ENCODE measurements around the gene WAC. TPM values are rescaled to one million over a fixed set of nuclear protein-coding genes. Genes with fewer than 3 reads are reported as not detected.
A peak's percentile ranks its signal among the peaks of the same experiment; 100 is the strongest.

The WAC gene
- polyA plus RNA-seq, 4 donors, result 33.5 to 102 (median 36.7) TPM

DNA sequence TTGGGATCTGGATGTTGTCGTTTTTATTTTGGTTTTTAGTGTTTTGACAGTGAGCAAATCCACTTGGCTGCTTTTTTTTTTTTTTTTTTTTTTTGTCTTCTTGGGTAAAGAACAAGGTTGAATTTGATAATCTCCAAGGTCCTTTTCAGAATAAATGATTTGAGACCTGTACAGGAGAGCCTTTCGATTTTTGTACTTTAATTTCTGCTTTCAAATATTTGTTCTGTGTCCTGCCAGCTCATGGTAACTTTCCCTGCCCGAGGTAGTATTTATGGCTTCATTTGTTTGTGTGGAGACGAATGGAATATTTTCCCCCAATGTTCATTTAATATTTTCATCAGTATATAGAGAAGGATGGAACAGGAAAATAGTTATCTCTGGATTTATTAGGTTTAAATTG, 19.9 kb downstream of the WAC start:
- FAIRE-seq (no peak), DNase-seq (no peak)
- Histone ChIP-seq H3K9me3 (ENCODE audit: control insufficient read depth in 2 of 2, insufficient read depth in 1 of 2, low read depth in 1 of 2, low read length in 1 of 2) (no peaks in the 10 kb centered on the region), H3K27ac (ENCODE audit: low read depth in 1 of 3, low read length in 2 of 3) (no peak overlapping the region), H3K36me3 (ENCODE audit: control insufficient read depth in 3 of 3, insufficient read depth in 2 of 3, low read depth in 1 of 3, low read length in 3 of 3) (peaks cover 12 to 24% (median 19%) of the 10 kb centered on the region in 3 donors), H3K4me3 (ENCODE audit: low read depth in 1 of 3, low read length in 3 of 3) (no peak overlapping the region), H3K27me3 (ENCODE audit: control insufficient read depth in 3 of 3, insufficient read depth in 3 of 3, low read length in 3 of 3) (no peaks in the 10 kb centered on the region), H3K4me1 (ENCODE audit: control insufficient read depth in 3 of 3, insufficient read depth in 2 of 3, low read depth in 1 of 3, low read length in 2 of 3) (peaks cover 0 to 7% (median 2%) of the 10 kb centered on the region in 3 donors)
- WGBS, 3 donors, result 58 to 64% (median 61%) methylated on average over 4 of the region's 4 CpGs

- Histone ChIP-seq H3K27me3 (ENCODE audit: control insufficient read depth in 3 of 3, insufficient read depth in 3 of 3, low read length in 3 of 3) (no peaks in the 10 kb centered on the region), H3K36me3 (ENCODE audit: control insufficient read depth in 3 of 3, insufficient read depth in 2 of 3, low read depth in 1 of 3, low read length in 3 of 3) (peaks cover 12 to 18% (median 13%) of the 10 kb centered on the region in 3 donors), H3K27ac (ENCODE audit: low read depth in 1 of 3, low read length in 2 of 3) (no peak overlapping the region), H3K4me1 (ENCODE audit: control insufficient read depth in 3 of 3, insufficient read depth in 2 of 3, low read depth in 1 of 3, low read length in 2 of 3) (peaks cover 2 to 7% (median 2%) of the 10 kb centered on the region in 3 donors), H3K4me3 (ENCODE audit: low read depth in 1 of 3, low read length in 3 of 3) (no peak overlapping the region), H3K9me3 (ENCODE audit: control insufficient read depth in 2 of 2, insufficient read depth in 1 of 2, low read depth in 1 of 2, low read length in 1 of 2) (no peaks in the 10 kb centered on the region)
- no peak for FAIRE-seq
- no peak for DNase-seq
- 90 to 94% (median 93%) methylated on average over 6 of the region's 6 CpGs for WGBS, 3 donors
Observed at GRCh38 chr10:28554009-28554408, 21.1 kb downstream of the WAC start.

- H3K4me1 ChIP-seq (ENCODE audit: control insufficient read depth in 3 of 3, insufficient read depth in 2 of 3, low read depth in 1 of 3, low read length in 2 of 3), result peaks cover 2 to 13% (median 7%) of the 10 kb centered on the region in 3 donors
- no peak overlapping the region for H3K27ac ChIP-seq (ENCODE audit: low read depth in 1 of 3, low read length in 2 of 3)
- FAIRE-seq (no peak), DNase-seq (no peak)
- peaks cover 9 to 15% (median 13%) of the 10 kb centered on the region in 3 donors for H3K36me3 ChIP-seq (ENCODE audit: control insufficient read depth in 3 of 3, insufficient read depth in 2 of 3, low read depth in 1 of 3, low read length in 3 of 3)
- WGBS, 3 donors, result 82 to 91% (median 89%) methylated on average over 3 of the region's 3 CpGs
- H3K27me3 ChIP-seq (ENCODE audit: control insufficient read depth in 3 of 3, insufficient read depth in 3 of 3, low read length in 3 of 3), result no peaks in the 10 kb centered on the region
- no peaks in the 10 kb centered on the region for H3K9me3 ChIP-seq (ENCODE audit: control insufficient read depth in 2 of 2, insufficient read depth in 1 of 2, low read depth in 1 of 2, low read length in 1 of 2)
- no peak overlapping the region for H3K4me3 ChIP-seq (ENCODE audit: low read depth in 1 of 3, low read length in 3 of 3)
Observed at GRCh38 chr10:28554952-28555351, 22.0 kb downstream of the WAC start.

DNA sequence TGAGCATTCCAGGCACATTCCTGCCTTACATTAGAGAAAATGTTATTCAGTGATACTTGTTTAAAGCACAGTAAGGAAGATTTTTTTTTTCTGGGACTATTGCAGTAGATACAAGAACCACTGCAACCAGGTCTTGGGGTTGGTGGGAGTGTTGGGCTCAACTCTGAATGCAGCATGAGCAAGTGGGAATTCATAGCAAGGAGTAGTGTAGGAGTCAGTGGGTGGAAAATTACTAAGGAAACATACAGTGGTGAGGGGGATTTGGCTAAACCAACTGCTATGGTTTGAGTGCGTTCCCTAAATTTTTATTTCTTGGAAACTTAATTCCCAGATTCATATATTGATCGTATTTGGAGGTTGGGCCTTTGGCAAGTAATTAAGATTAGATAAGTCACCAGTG, 22.4 kb downstream of the WAC start:
- DNase-seq (no peak), FAIRE-seq (no peak)
- H3K4me1 ChIP-seq (ENCODE audit: control insufficient read depth in 3 of 3, insufficient read depth in 2 of 3, low read depth in 1 of 3, low read length in 2 of 3), result peaks cover 2 to 10% (median 7%) of the 10 kb centered on the region in 3 donors
- no peak overlapping the region for H3K27ac ChIP-seq (ENCODE audit: low read depth in 1 of 3, low read length in 2 of 3)
- H3K9me3 ChIP-seq (ENCODE audit: control insufficient read depth in 2 of 2, insufficient read depth in 1 of 2, low read depth in 1 of 2, low read length in 1 of 2), result no peaks in the 10 kb centered on the region
- H3K4me3 ChIP-seq (ENCODE audit: low read depth in 1 of 3, low read length in 3 of 3), result no peak overlapping the region
- peaks cover 9 to 18% (median 13%) of the 10 kb centered on the region in 3 donors for H3K36me3 ChIP-seq (ENCODE audit: control insufficient read depth in 3 of 3, insufficient read depth in 2 of 3, low read depth in 1 of 3, low read length in 3 of 3)
- no peaks in the 10 kb centered on the region for H3K27me3 ChIP-seq (ENCODE audit: control insufficient read depth in 3 of 3, insufficient read depth in 3 of 3, low read length in 3 of 3)
- WGBS, 3 donors, result 93 to 98% (median 98%) methylated on average over 2 of the region's 2 CpGs

GRCh38 chr10:28556142-28556541, 23.2 kb downstream of the WAC start:
- Histone ChIP-seq H3K4me1 (ENCODE audit: control insufficient read depth in 3 of 3, insufficient read depth in 2 of 3, low read depth in 1 of 3, low read length in 2 of 3) (peaks cover 2 to 7% (median 6%) of the 10 kb centered on the region in 3 donors), H3K9me3 (ENCODE audit: control insufficient read depth in 2 of 2, insufficient read depth in 1 of 2, low read depth in 1 of 2, low read length in 1 of 2) (no peaks in the 10 kb centered on the region), H3K27me3 (ENCODE audit: control insufficient read depth in 3 of 3, insufficient read depth in 3 of 3, low read length in 3 of 3) (no peaks in the 10 kb centered on the region), H3K4me3 (ENCODE audit: low read depth in 1 of 3, low read length in 3 of 3) (no peak overlapping the region), H3K27ac (ENCODE audit: low read depth in 1 of 3, low read length in 2 of 3) (no peak overlapping the region), H3K36me3 (ENCODE audit: control insufficient read depth in 3 of 3, insufficient read depth in 2 of 3, low read depth in 1 of 3, low read length in 3 of 3) (peaks cover 9 to 18% (median 13%) of the 10 kb centered on the region in 3 donors)
- WGBS, 3 donors, result 88 to 95% (median 93%) methylated on average over 2 of the region's 2 CpGs
- DNase-seq (no peak), FAIRE-seq (no peak)

DNA sequence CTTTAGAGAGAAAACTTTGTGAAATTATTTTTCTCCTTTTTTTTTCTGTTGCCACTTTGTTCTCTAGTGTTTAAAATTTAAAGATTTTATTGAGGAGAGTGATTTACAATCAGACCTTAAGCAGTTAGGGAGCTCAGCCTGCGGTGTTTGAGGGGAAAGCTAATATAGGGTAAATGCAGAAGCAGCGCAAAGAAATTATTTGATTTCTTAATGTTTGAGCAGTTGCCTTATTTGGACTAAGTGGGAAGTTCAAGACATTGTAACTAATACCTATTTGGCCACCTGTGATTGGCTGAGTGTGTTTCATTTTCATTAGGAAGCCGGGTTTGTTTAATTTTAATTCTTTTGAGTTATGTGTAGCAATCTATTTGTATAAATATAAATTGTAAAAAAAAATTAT, 25.3 kb downstream of the WAC start:
- H3K9me3 ChIP-seq (ENCODE audit: control insufficient read depth in 2 of 2, insufficient read depth in 1 of 2, low read depth in 1 of 2, low read length in 1 of 2), result no peaks in the 10 kb centered on the region
- H3K27ac ChIP-seq (ENCODE audit: low read depth in 1 of 3, low read length in 2 of 3), result no peak overlapping the region
- no peaks in the 10 kb centered on the region for H3K27me3 ChIP-seq (ENCODE audit: control insufficient read depth in 3 of 3, insufficient read depth in 3 of 3, low read length in 3 of 3)
- no peak overlapping the region for H3K4me3 ChIP-seq (ENCODE audit: low read depth in 1 of 3, low read length in 3 of 3)
- WGBS, 3 donors, result 83 to 93% (median 91%) methylated on average over 3 of the region's 3 CpGs
- H3K4me1 ChIP-seq (ENCODE audit: control insufficient read depth in 3 of 3, insufficient read depth in 2 of 3, low read depth in 1 of 3, low read length in 2 of 3), result peaks cover 2 to 7% (median 6%) of the 10 kb centered on the region in 3 donors
- peaks cover 13 to 21% (median 14%) of the 10 kb centered on the region in 3 donors for H3K36me3 ChIP-seq (ENCODE audit: control insufficient read depth in 3 of 3, insufficient read depth in 2 of 3, low read depth in 1 of 3, low read length in 3 of 3)
- DNase-seq (no peak), FAIRE-seq (no peak)

DNA sequence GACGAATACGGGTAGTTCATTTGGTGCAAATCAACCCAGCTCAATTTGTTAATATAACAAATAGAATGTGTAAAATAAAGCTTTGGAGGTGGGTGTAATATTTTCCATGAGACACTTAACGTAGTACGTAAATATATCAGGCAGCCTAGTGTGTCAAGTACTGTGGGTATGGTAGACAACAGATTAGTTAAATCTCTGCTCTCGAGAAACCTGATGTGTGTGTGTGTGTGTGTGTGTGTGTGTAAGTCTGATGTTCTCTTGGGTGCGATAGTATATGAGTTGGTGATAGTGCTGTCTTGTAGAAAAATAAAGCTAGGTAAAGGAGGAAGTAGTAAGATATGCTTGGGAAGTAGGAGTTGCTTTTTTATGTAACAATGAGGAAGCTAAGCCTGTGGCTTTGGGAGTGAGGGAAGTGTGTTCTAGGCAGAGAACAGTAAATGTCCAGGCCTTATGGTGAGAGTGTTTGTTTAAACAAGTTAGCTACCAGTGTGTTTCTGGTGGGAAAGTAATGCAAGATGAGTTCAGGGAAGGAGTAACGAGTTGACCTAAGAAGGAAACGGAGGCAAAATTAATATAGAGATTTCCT, 26.1 kb downstream of the WAC start:
- no peak for FAIRE-seq

GRCh38 chr10:28559618-28560017, 26.7 kb downstream of the WAC start:
- Histone ChIP-seq H3K4me1 (ENCODE audit: control insufficient read depth in 3 of 3, insufficient read depth in 2 of 3, low read depth in 1 of 3, low read length in 2 of 3) (peaks cover 3 to 9% (median 6%) of the 10 kb centered on the region in 3 donors), H3K27ac (ENCODE audit: low read depth in 1 of 3, low read length in 2 of 3) (peak overlapping the region in 1 of 3 donors; percentile 17), H3K36me3 (ENCODE audit: control insufficient read depth in 3 of 3, insufficient read depth in 2 of 3, low read depth in 1 of 3, low read length in 3 of 3) (peaks cover 10 to 21% (median 16%) of the 10 kb centered on the region in 3 donors), H3K27me3 (ENCODE audit: control insufficient read depth in 3 of 3, insufficient read depth in 3 of 3, low read length in 3 of 3) (no peaks in the 10 kb centered on the region), H3K4me3 (ENCODE audit: low read depth in 1 of 3, low read length in 3 of 3) (no peak overlapping the region), H3K9me3 (ENCODE audit: control insufficient read depth in 2 of 2, insufficient read depth in 1 of 2, low read depth in 1 of 2, low read length in 1 of 2) (no peaks in the 10 kb centered on the region)
- FAIRE-seq (no peak), DNase-seq (no peak)
- WGBS, 3 donors, result 65 to 83% (median 67%) methylated on average over 4 of the region's 4 CpGs

More for the DNA sequence above, 26.1 kb downstream of the WAC start:
- peak overlapping the region in 1 of 3 donors; percentile 17 for H3K27ac ChIP-seq (ENCODE audit: low read depth in 1 of 3, low read length in 2 of 3)
- H3K4me3 ChIP-seq (ENCODE audit: low read depth in 1 of 3, low read length in 3 of 3), result no peak overlapping the region
- H3K9me3 ChIP-seq (ENCODE audit: control insufficient read depth in 2 of 2, insufficient read depth in 1 of 2, low read depth in 1 of 2, low read length in 1 of 2), result no peaks in the 10 kb centered on the region
- no peaks in the 10 kb centered on the region for H3K27me3 ChIP-seq (ENCODE audit: control insufficient read depth in 3 of 3, insufficient read depth in 3 of 3, low read length in 3 of 3)
- H3K4me1 ChIP-seq (ENCODE audit: control insufficient read depth in 3 of 3, insufficient read depth in 2 of 3, low read depth in 1 of 3, low read length in 2 of 3), result peaks cover 2 to 8% (median 6%) of the 10 kb centered on the region in 3 donors
- peak in 1 of 2 donors; percentile 19 for DNase-seq
- WGBS, 3 donors, result 81 to 87% (median 84%) methylated on average over 8 of the region's 8 CpGs
- peaks cover 10 to 21% (median 15%) of the 10 kb centered on the region in 3 donors for H3K36me3 ChIP-seq (ENCODE audit: control insufficient read depth in 3 of 3, insufficient read depth in 2 of 3, low read depth in 1 of 3, low read length in 3 of 3)

GRCh38 chr10:28560617-28561016, 27.7 kb downstream of the WAC start:
- FAIRE-seq, result no peak
- Histone ChIP-seq H3K4me1 (ENCODE audit: control insufficient read depth in 3 of 3, insufficient read depth in 2 of 3, low read depth in 1 of 3, low read length in 2 of 3) (peaks cover 3 to 9% (median 6%) of the 10 kb centered on the region in 3 donors), H3K9me3 (ENCODE audit: control insufficient read depth in 2 of 2, insufficient read depth in 1 of 2, low read depth in 1 of 2, low read length in 1 of 2) (no peaks in the 10 kb centered on the region), H3K27ac (ENCODE audit: low read depth in 1 of 3, low read length in 2 of 3) (no peak overlapping the region), H3K27me3 (ENCODE audit: control insufficient read depth in 3 of 3, insufficient read depth in 3 of 3, low read length in 3 of 3) (no peaks in the 10 kb centered on the region), H3K4me3 (ENCODE audit: low read depth in 1 of 3, low read length in 3 of 3) (no peak overlapping the region), H3K36me3 (ENCODE audit: control insufficient read depth in 3 of 3, insufficient read depth in 2 of 3, low read depth in 1 of 3, low read length in 3 of 3) (peaks cover 7 to 21% (median 10%) of the 10 kb centered on the region in 3 donors)
- no peak for DNase-seq
- WGBS, 3 donors, result 90 to 94% (median 94%) methylated on average over 3 of the region's 3 CpGs

All from small intestine (tissue), 7 donors.